H1 (cell line): Measurements from ENCODE around the gene PNPLA3. TPM values are rescaled to one million over a fixed set of nuclear protein-coding genes. Genes with fewer than 3 reads are reported as not detected.

Experiments used
- CTCF ChIA-PET: fragments of 300-600 bp; sonication (Branson Sonifier 250); formaldehyde crosslinking; loops from one replicate; lab custom pipeline; 2021; ENCODE audit not compliant: partially characterized antibody; lab: Charles Lee
- POLR2A ChIA-PET: fragments of 300-600 bp; sonication (Branson Sonifier 250); formaldehyde crosslinking; loops from one replicate; lab custom pipeline; 2021; ENCODE audit warnings: inconsistent platforms; ENCODE audit not compliant: partially characterized antibody; lab: Charles Lee
- DNase-seq, 2 experiments: peaks; one replicate each; pipeline versions ENCODE4 v3.0.0 to v3.0.0-alpha.2; 2010 to 2022; ENCODE audit warnings: low spot score in 2 of 2, low read depth in 1 of 2, mixed read lengths in 1 of 2
- FAIRE-seq: peaks from 2 replicates; lab custom pipeline; 2011; peaks lifted over from hg19 to GRCh38; lab: Jason Lieb, UNC
- H2AFZ ChIP-seq: 2 replicates; pipeline ENCODE4 v1.8.1; 2012; ENCODE audit warnings: low read length, inconsistent platforms
- H2AK5ac ChIP-seq: 2 replicates; pipeline ENCODE4 v1.6.1; 2013; ENCODE audit warnings: low read depth, low read length
- H2BK120ac ChIP-seq: replicated peaks from 2 replicates; pipeline ENCODE3; 2013; ENCODE audit warnings: low read depth, low read length, inconsistent platforms
- H2BK12ac ChIP-seq: 2 replicates; pipeline ENCODE4 v1.6.1; 2013; ENCODE audit warnings: low read depth, low read length
- H2BK15ac ChIP-seq: 2 replicates; pipeline ENCODE4 v1.6.1; 2013; ENCODE audit warnings: low read length
- H2BK20ac ChIP-seq: 2 replicates; pipeline ENCODE4 v1.6.1; 2013; ENCODE audit warnings: low read length
- H2BK5ac ChIP-seq: 2 replicates; pipeline ENCODE4 v1.6.1; 2013; ENCODE audit warnings: low read depth, low read length
- H3K14ac ChIP-seq: 2 replicates; pipeline ENCODE4 v1.6.1; 2013; ENCODE audit warnings: inconsistent platforms; ENCODE audit not compliant: insufficient read length
- H3K18ac ChIP-seq: 2 replicates; pipeline ENCODE4 v1.6.1; 2013; ENCODE audit warnings: low read length; ENCODE audit errors: extremely low read depth
- H3K23ac ChIP-seq: 2 replicates; pipeline ENCODE4 v1.6.1; 2013; ENCODE audit warnings: inconsistent platforms; ENCODE audit not compliant: insufficient read length
- H3K23me2 ChIP-seq: 2 replicates; pipeline ENCODE4 v1.6.1; 2013; ENCODE audit warnings: low read depth, low read length
- H3K27ac ChIP-seq: 2 replicates; pipeline ENCODE4 v1.6.1; 2011; ENCODE audit warnings: low read depth, low read length, inconsistent platforms
- H3K27me3 ChIP-seq, 4 experiments: replicated peaks in 1 of 4; 1 replicate in 1 of 4; 2 replicates in 3 of 4; pipeline versions ENCODE4 v1.6.1 to v1.8.1; 2011 to 2013; ENCODE audit warnings: low read length in 3 of 4, mild to moderate bottlenecking in 3 of 4, inconsistent platforms in 2 of 4, mixed read lengths in 2 of 4, moderate library complexity in 1 of 4; ENCODE audit not compliant: control insufficient read depth in 3 of 4, insufficient read depth in 3 of 4; ENCODE audit errors: extremely low read depth in 1 of 4
- H3K36me3 ChIP-seq, 4 experiments: 2 replicates each; pipeline versions ENCODE4 v1.6.1 to v1.8.1; 2011 to 2013; ENCODE audit warnings: mild to moderate bottlenecking in 4 of 4, low read length in 3 of 4, moderate library complexity in 2 of 4, control low read depth in 1 of 4, inconsistent platforms in 1 of 4; ENCODE audit not compliant: insufficient read depth in 4 of 4, control insufficient read depth in 2 of 4
- H3K4ac ChIP-seq: replicated peaks from 2 replicates; pipeline ENCODE3; 2013; ENCODE audit warnings: low read length, low read depth, mixed read lengths, inconsistent platforms; ENCODE audit not compliant: insufficient read length
- H3K4me1 ChIP-seq, 4 experiments: replicated peaks in 1 of 4; 1 replicate in 1 of 4; 2 replicates in 3 of 4; pipeline versions ENCODE4 v1.6.1 to v1.8.1; 2011 to 2013; ENCODE audit warnings: low read length in 3 of 4, inconsistent platforms in 2 of 4, mixed read lengths in 1 of 4; ENCODE audit not compliant: insufficient read depth in 4 of 4, control insufficient read depth in 3 of 4
- H3K4me2 ChIP-seq, 2 experiments: 2 replicates each; pipeline versions ENCODE4 v1.6.1 to v1.8.1; 2011 to 2013; ENCODE audit warnings: low read depth in 2 of 2, low read length in 2 of 2, control low read depth in 1 of 2, inconsistent platforms in 1 of 2, mild to moderate bottlenecking in 1 of 2; ENCODE audit not compliant: insufficient read depth in 1 of 2
- H3K4me3 ChIP-seq, 4 experiments: fragments of 200-600, 300-600 bp in 1 of 4; sonication (generic), shearing (Covaris generic), sonication (Bioruptor Twin) in 1 of 4; 2 replicates each; pipeline versions ENCODE4 v1.5.1 to v1.8.1; 2011 to 2016; ENCODE audit warnings: low read length in 4 of 4, low read depth in 3 of 4, control low read depth in 2 of 4, inconsistent platforms in 2 of 4, mild to moderate bottlenecking in 2 of 4, mixed read lengths in 1 of 4, moderate library complexity in 1 of 4; ENCODE audit not compliant: insufficient read depth in 2 of 4; ENCODE audit errors: extremely low read depth in 1 of 4
- H3K56ac ChIP-seq: replicated peaks from 2 replicates; pipeline ENCODE3; 2013; ENCODE audit warnings: low read depth, mild to moderate bottlenecking, mixed read lengths, low read length, inconsistent platforms; ENCODE audit not compliant: insufficient read length
- H3K79me1 ChIP-seq: 2 replicates; pipeline ENCODE4 v1.6.1; 2013; ENCODE audit warnings: low read depth, low read length, control low read depth
- H3K79me2 ChIP-seq, 2 experiments: 2 replicates each; pipeline versions ENCODE4 v1.6.1 to v1.8.1; 2012 to 2013; ENCODE audit warnings: low read length in 2 of 2, mild to moderate bottlenecking in 2 of 2, inconsistent platforms in 1 of 2; ENCODE audit not compliant: insufficient read depth in 2 of 2, control insufficient read depth in 1 of 2
- H3K9ac ChIP-seq, 4 experiments: replicated peaks in 1 of 4; 1 replicate in 1 of 4; 2 replicates in 3 of 4; pipeline versions ENCODE4 v1.6.1 to v1.8.1; 2011 to 2013; ENCODE audit warnings: low read depth in 3 of 4, low read length in 3 of 4, control low read depth in 2 of 4, mild to moderate bottlenecking in 2 of 4, moderate library complexity in 2 of 4, inconsistent platforms in 1 of 4; ENCODE audit errors: extremely low read depth in 1 of 4
- H3K9me3 ChIP-seq, 2 experiments: 2 replicates each; pipeline versions ENCODE4 v1.6.1 to v1.8.1; 2012 to 2013; ENCODE audit warnings: mild to moderate bottlenecking in 2 of 2, moderate library complexity in 2 of 2, control low read depth in 1 of 2, inconsistent platforms in 1 of 2, low read depth in 1 of 2, low read length in 1 of 2, mixed read lengths in 1 of 2; ENCODE audit not compliant: insufficient read depth in 2 of 2
- H4K20me1 ChIP-seq, 2 experiments: replicated peaks in 1 of 2; 2 replicates each; pipeline versions ENCODE3 to v1.8.1; 2011 to 2013; ENCODE audit warnings: inconsistent platforms in 2 of 2, low read length in 2 of 2, mild to moderate bottlenecking in 1 of 2; ENCODE audit not compliant: insufficient read depth in 2 of 2, control insufficient read depth in 1 of 2
- H4K5ac ChIP-seq: 2 replicates; pipeline ENCODE4 v1.6.1; 2013; ENCODE audit warnings: low read length, low read depth, mixed read lengths, inconsistent platforms; ENCODE audit not compliant: insufficient read length
- H4K8ac ChIP-seq: 2 replicates; pipeline ENCODE4 v1.8.0; 2013; ENCODE audit warnings: mild to moderate bottlenecking, moderate library complexity, low read length, inconsistent platforms; ENCODE audit not compliant: insufficient read depth; ENCODE audit errors: extremely low read depth
- H4K91ac ChIP-seq: replicated peaks from 2 replicates; pipeline ENCODE3; 2013; ENCODE audit warnings: low read length, mixed read lengths, inconsistent platforms; ENCODE audit not compliant: insufficient read length
- CBX8 ChIP-seq: fragments of 300-800, 300-1000 bp; sonication (generic); IDR thresholded peaks from 2 replicates; pipeline ENCODE4 v1.7.1; 2016; ENCODE audit warnings: low read depth, low read length, borderline replicate concordance
- EP300 ChIP-seq, 2 experiments: IDR thresholded peaks; 1 replicate in 1 of 2; 2 replicates in 1 of 2; pipeline ENCODE4 v1.6.1; 2011 to 2012; ENCODE audit warnings: low read depth in 2 of 2, low read length in 2 of 2, mild to moderate bottlenecking in 2 of 2, borderline replicate concordance in 1 of 2, inconsistent platforms in 1 of 2, moderate library complexity in 1 of 2
- YY1 ChIP-seq: IDR thresholded peaks from 2 replicates; pipeline ENCODE4 v1.6.1; 2011; ENCODE audit warnings: low read depth, mild to moderate bottlenecking, low read length
- WGBS, 2 experiments: shearing (Covaris generic) in 1 of 2; methylation state at CpG; one replicate each; pipeline versions ENCODE4 v1.1.6 to v1.1.7; 2013 to 2015; ENCODE audit warnings: low lambda C conversion rate in 2 of 2, mixed read lengths in 2 of 2, inconsistent platforms in 1 of 2, low coverage in 1 of 2, missing lambda C conversion rate in 1 of 2; ENCODE audit not compliant: insufficient replicate concordance in 2 of 2, insufficient coverage in 1 of 2, insufficient read length in 1 of 2; ENCODE audit errors: extremely low coverage in 1 of 2, missing lambda C conversion rate in 1 of 2; 5-methylcytosine and 5-hydroxymethylcytosine counted together
- polyA plus RNA-seq, 7 experiments: library from polyadenylated mRNA; depleted of rRNA in 3 of 7; stranded (reverse) in 5 of 7; unstranded in 2 of 7; fragments of >200 nt in 5 of 7; fragments of 200-250 nt in 2 of 7; gene quantifications; 1 replicate in 5 of 7; 2 replicates in 1 of 7; 4 replicates in 1 of 7; pipeline versions ENCODE4 v1.2.1 to v1.2.3, GENCODE V29; 2011 to 2013; ENCODE audit warnings: missing spikeins in 2 of 7, mixed read lengths in 2 of 7
- total RNA-seq: library from RNA; stranded (reverse); fragmentation: NEBNext Ultra II Directional; extraction: Animal tissue kit (Norgen Biotek cat#: 25700); gene quantifications from 2 replicates; pipeline ENCODE4 v1.2.1, GENCODE V29; 2021

The PNPLA3 gene
- total and polyA plus RNA-seq, 2 of the 8 experiments (the other 6 are each of a cell fraction or from before 2014, with no cell fraction given) = 17.5 to 23.4 TPM

DNA sequence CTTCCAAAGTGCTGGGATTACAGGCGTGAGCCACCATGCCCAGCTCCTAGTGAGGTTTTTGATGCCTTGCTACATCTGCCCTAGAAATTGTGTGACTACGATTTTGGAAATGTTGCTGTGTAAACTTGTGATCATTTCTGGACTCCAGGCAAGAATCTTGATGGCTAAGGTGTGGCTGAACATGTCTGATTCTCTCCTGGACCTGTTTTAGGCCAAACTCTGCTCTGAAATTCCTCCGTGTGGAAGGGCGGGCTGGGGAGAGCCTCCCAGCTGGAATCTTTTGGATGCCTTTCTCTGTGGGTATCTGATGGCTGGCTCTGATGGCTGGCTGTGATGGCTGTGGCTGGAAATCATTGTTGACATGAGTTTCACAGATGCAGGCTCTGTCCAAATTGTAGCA lies 8.2 kb downstream of the PNPLA3 start:
- WGBS, 2 experiments = 82% methylated on average over 4 of the region's 4 CpGs; no CpG with 5 or more reads in 1 of the 2 experiments
- no peaks in the 10 kb centered on the region for H3K9me3 ChIP-seq
- H3K36me3 ChIP-seq = peaks cover 35 to 89% (median 58%) of the 10 kb centered on the region in 4 experiments
- no peak overlapping the region for H3K4me3 ChIP-seq
- H3K23ac ChIP-seq = no peak overlapping the region
- H2BK20ac ChIP-seq = no peak overlapping the region
- H4K20me1 ChIP-seq = peaks cover 3 to 36% of the 10 kb centered on the region in 2 experiments
- H2BK5ac ChIP-seq = no peak overlapping the region
- FAIRE-seq (no peak), DNase-seq (no peak)
- no peak overlapping the region for H3K9ac ChIP-seq
- no peak overlapping the region for H3K18ac ChIP-seq
- H2BK120ac ChIP-seq = no peak overlapping the region
- ChIA-PET CTCF (interaction anchor here (1.2 to 3.6 kb wide), 2 partner anchors 14 to 49 kb away, joined by 3 to 26 read pairs; no protein-coding TSS in a partner anchor), POLR2A (interaction anchor here (1.5 to 1.6 kb wide), 2 partner anchors 8 to 12 kb away, joined by 4 read pairs; partner anchors contain the start of gene PNPLA3)
- H3K27ac ChIP-seq = no peak overlapping the region
- peaks cover 0 to 2% of the 10 kb centered on the region in 2 experiments; a peak in 1 of 4 replicates for H3K79me2 ChIP-seq
- TF ChIP-seq EP300 (IDR thresholded peaks at IDR 0.05; ENCODE audit: borderline replicate concordance in 1 of 2, low read depth in 2 of 2, low read length in 2 of 2) (no peak), CBX8 (no peak), YY1 (no peak)
- no peak overlapping the region for H4K8ac ChIP-seq
- no peaks in the 10 kb centered on the region for H3K23me2 ChIP-seq
- H3K4ac ChIP-seq = no peak overlapping the region
- H2AK5ac ChIP-seq = no peak overlapping the region
- no peak overlapping the region for H2BK15ac ChIP-seq
- H3K27me3 ChIP-seq = no peaks in the 10 kb centered on the region
- H4K91ac ChIP-seq = no peak overlapping the region
- no peak overlapping the region for H4K5ac ChIP-seq
- H3K79me1 ChIP-seq = peaks cover 4% of the 10 kb centered on the region
- no peaks in the 10 kb centered on the region for H3K4me1 ChIP-seq
- no peak overlapping the region for H3K4me2 ChIP-seq
- H2AFZ ChIP-seq = no peak overlapping the region
- no peak overlapping the region for H3K56ac ChIP-seq
- H3K14ac ChIP-seq = no peak overlapping the region
- H2BK12ac ChIP-seq = no peak overlapping the region
